GM21825 (cell line): ENCODE measurements around the gene ARHGEF16.

Experiments
- ATAC-seq: cut with Tn5 transposase; IDR thresholded peaks from one replicate; pipeline ENCODE4 v1.9.1; 2021; ENCODE audit warnings: mild to moderate bottlenecking, moderate library complexity; ENCODE audit not compliant: unreplicated experiment

Gene ARHGEF16

GRCh38 chr1:3498986-3499385 is 44.5 kb downstream of the ARHGEF16 start:
- ATAC-seq: no peak

- no peak for ATAC-seq
These were observed 45.1 kb downstream of the ARHGEF16 start for GRCh38 chr1:3499611-3500010.

GRCh38 chr1:3500265-3500835 is 45.9 kb downstream of the ARHGEF16 start:
- no peak for ATAC-seq

GRCh38 chr1:3501437-3501836 is 47.0 kb downstream of the ARHGEF16 start:
- ATAC-seq: no peak

- ATAC-seq: no peak
These were observed 47.6 kb downstream of the ARHGEF16 start for GRCh38 chr1:3501856-3502640.

GRCh38 chr1:3502641-3503524 is 48.4 kb downstream of the ARHGEF16 start:
- no peak for ATAC-seq

GRCh38 chr1:3503525-3503886 is 49.0 kb downstream of the ARHGEF16 start:
- no peak for ATAC-seq

- ATAC-seq: no peak
These were observed 49.8 kb downstream of the ARHGEF16 start for GRCh38 chr1:3504151-3504821.

GRCh38 chr1:3504822-3505153 is 50.3 kb downstream of the ARHGEF16 start:
- ATAC-seq: no peak

- ATAC-seq: no peak
These were observed 50.7 kb downstream of the ARHGEF16 start for GRCh38 chr1:3505161-3505560.

- no peak for ATAC-seq
These were observed 51.6 kb downstream of the ARHGEF16 start for GRCh38 chr1:3506041-3506440.

- no peak for ATAC-seq
These were observed 52.5 kb downstream of the ARHGEF16 start for GRCh38 chr1:3506943-3507342.

- no peak for ATAC-seq
These were observed 53.3 kb downstream of the ARHGEF16 start for GRCh38 chr1:3507636-3508275.

GRCh38 chr1:3508757-3509415 is 54.4 kb downstream of the ARHGEF16 start:
- no peak for ATAC-seq

GRCh38 chr1:3509721-3510120 is 55.3 kb downstream of the ARHGEF16 start:
- ATAC-seq: no peak

- no peak for ATAC-seq
These were observed 55.9 kb downstream of the ARHGEF16 start for GRCh38 chr1:3510136-3510955.

GRCh38 chr1:3510956-3511250 is 56.4 kb downstream of the ARHGEF16 start:
- ATAC-seq: no peak

- no peak for ATAC-seq
These were observed 56.8 kb downstream of the ARHGEF16 start for GRCh38 chr1:3511306-3511705.

- ATAC-seq: no peak
These were observed 57.4 kb downstream of the ARHGEF16 start for GRCh38 chr1:3511856-3512255.

GRCh38 chr1:3514404-3514803 is 59.9 kb downstream of the ARHGEF16 start:
- ATAC-seq: no peak
